Right atrium auricular region (tissue), 2 donors: ENCODE measurements around the gene POLR3A. TPM values are rescaled to one million over a fixed set of nuclear protein-coding genes. Genes with fewer than 3 reads are reported as not detected.

Experiments used
- DNase-seq: peaks from one replicate; pipeline ENCODE4 v3.0.0-alpha.2; 2019; ENCODE audit warnings: low spot score
- H3K27ac ChIP-seq, 2 donors: fragments of 200-600 bp; sonication (generic); 1 replicate in 1 of 2; 2 replicates in 1 of 2; pipeline ENCODE4 v1.5.1; 2016 to 2019
- H3K27me3 ChIP-seq, 2 donors: fragments of 200-600 bp; sonication (generic); one replicate each; pipeline versions ENCODE4 v1.5.1 to v1.6.0; 2017 to 2019
- H3K36me3 ChIP-seq: fragments of 200-600 bp; sonication (generic); one replicate; pipeline ENCODE4 v1.5.1; 2016
- H3K4me1 ChIP-seq, 2 donors: fragments of 200-600 bp; sonication (generic); one replicate each; pipeline versions ENCODE4 v1.5.1 to v1.6.0; 2017 to 2019
- H3K4me3 ChIP-seq, 2 donors: fragments of 200-600 bp; sonication (generic); 1 replicate in 1 of 2; 2 replicates in 1 of 2; pipeline ENCODE4 v1.5.1; 2017 to 2019; ENCODE audit warnings: mild to moderate bottlenecking in 1 of 2, moderate library complexity in 1 of 2
- H3K9me3 ChIP-seq, 2 donors: fragments of 200-600 bp; sonication (generic); one replicate each; pipeline ENCODE4 v1.5.1; 2019
- total RNA-seq, 2 donors: library from RNA; depleted of rRNA; stranded (reverse); fragments of >200 nt; gene quantifications; one replicate each; pipeline ENCODE4 v1.1.0, GENCODE V29; 2016
- TF ChIP-seq, protein P1 (sequence below), 2 donors: fragments of 200-600 bp; sonication (generic); IDR thresholded peaks; one replicate each; pipeline ENCODE4 v1.5.1; 2019; ENCODE audit warnings: antibody characterized with exemption in 2 of 2

The POLR3A gene
- total RNA-seq, 2 donors from 2014 or later = 6.9 to 8.2 TPM

- TF ChIP-seq, protein P1, sequence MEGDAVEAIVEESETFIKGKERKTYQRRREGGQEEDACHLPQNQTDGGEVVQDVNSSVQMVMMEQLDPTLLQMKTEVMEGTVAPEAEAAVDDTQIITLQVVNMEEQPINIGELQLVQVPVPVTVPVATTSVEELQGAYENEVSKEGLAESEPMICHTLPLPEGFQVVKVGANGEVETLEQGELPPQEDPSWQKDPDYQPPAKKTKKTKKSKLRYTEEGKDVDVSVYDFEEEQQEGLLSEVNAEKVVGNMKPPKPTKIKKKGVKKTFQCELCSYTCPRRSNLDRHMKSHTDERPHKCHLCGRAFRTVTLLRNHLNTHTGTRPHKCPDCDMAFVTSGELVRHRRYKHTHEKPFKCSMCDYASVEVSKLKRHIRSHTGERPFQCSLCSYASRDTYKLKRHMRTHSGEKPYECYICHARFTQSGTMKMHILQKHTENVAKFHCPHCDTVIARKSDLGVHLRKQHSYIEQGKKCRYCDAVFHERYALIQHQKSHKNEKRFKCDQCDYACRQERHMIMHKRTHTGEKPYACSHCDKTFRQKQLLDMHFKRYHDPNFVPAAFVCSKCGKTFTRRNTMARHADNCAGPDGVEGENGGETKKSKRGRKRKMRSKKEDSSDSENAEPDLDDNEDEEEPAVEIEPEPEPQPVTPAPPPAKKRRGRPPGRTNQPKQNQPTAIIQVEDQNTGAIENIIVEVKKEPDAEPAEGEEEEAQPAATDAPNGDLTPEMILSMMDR (IDR thresholded peaks at IDR 0.05) = no peak
- Histone ChIP-seq H3K36me3 (no peaks in the 10 kb centered on the region), H3K27ac (no peak overlapping the region), H3K9me3 (no peaks in the 10 kb centered on the region), H3K27me3 (no peaks in the 10 kb centered on the region), H3K4me3 (no peak overlapping the region), H3K4me1 (peaks cover 0 to 14% of the 10 kb centered on the region in 2 donors)
- DNase-seq = no peak
Observed at GRCh38 chr10:77920495-77920894, 108.8 kb downstream of the POLR3A start.

DNA sequence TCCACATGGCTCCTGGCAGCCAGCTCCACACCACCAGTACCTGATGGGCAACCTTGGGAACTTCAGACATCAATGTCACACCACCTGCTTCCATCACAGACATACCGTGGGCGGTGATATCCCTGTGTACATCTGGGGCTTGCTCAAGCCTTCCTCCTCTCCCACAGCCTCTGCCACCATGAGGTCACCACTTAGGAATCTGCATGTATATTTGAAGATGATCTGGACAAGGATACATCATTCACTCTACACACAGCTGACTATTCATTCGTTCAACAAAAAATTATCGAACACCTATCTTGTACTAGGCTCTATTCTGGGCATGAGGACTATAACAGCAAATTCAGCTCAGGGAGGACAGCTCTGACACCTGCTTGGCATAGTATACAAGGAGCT, 109.6 kb downstream of the POLR3A start:
- Histone ChIP-seq H3K36me3 (no peaks in the 10 kb centered on the region), H3K27ac (no peak overlapping the region), H3K27me3 (no peaks in the 10 kb centered on the region), H3K4me1 (peaks cover 0 to 6% of the 10 kb centered on the region in 2 donors), H3K9me3 (no peaks in the 10 kb centered on the region), H3K4me3 (no peak overlapping the region)
- no peak for DNase-seq
- TF ChIP-seq, protein P1 (IDR thresholded peaks at IDR 0.05) = no peak

Other genes starting within 250 kb of the POLR3A start
- 10 to 100 TPM; 10.5 to 20.4 TPM for gene DLG5, start 102.8 kb downstream of the POLR3A start, total RNA-seq
- gene RPS24, start 4.3 kb upstream of the POLR3A start, total RNA-seq = 1,000 to 10,000 TPM; 1,060 to 1,748 TPM